Cortex of kidney (tissue), 1 donor: ENCODE results near the gene TEX14.
"Not testable (repeated sequence)": the region's sequence is repeated elsewhere in the genome, so short reads cannot be mapped to it uniquely, and the experiment has no call there.

Experiments
- DNase-seq: peaks from one replicate; lab custom pipeline; 2025; lab: John Stamatoyannopoulos, UW

The TEX14 gene

DNA sequence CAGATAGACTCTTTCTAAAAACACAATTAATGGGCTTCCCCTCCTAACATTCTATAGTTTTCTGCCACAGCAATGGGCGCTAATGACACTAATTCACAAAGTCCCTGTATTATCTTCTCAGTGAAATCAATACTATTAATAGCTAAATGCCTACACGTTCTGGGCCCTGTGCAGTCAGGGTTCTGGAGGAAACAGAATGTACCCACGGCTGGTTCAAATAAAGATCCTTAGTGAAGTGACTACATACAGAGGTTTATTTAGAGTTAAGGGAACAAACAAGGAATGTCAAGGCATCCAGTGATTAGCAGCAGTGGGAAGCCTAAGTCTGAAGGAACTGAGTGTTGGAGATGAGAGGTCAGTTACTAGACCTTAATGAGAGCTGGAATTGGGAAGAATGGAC lies 133.9 kb downstream of the TEX14 start:
- no peak for DNase-seq

- no peak for DNase-seq
These were observed 135.0 kb downstream of the TEX14 start for GRCh38 chr17:58556833-58557250.

DNA sequence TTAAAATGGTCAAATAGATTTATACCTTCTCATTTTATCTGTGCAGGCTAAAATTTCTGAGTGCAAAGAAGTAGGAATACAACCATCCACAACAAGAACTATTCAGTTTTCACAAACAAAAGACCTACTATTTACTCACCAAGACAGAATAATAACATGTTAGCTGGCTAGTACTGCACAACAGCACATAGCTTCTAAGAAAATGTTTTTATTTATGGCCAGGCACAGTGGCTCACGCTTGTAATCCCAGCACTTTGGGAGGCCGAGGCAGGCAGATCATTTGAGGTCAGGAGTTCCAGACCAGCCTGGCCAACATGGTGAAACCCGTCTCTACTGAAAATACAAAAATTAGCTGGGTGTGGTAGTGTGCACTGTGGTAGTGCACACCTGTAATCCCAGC lies 136.7 kb downstream of the TEX14 start:
- not testable (repeated sequence) for DNase-seq

- DNase-seq = no peak
These were observed 150.6 kb downstream of the TEX14 start for GRCh38 chr17:58541249-58541648.

DNA sequence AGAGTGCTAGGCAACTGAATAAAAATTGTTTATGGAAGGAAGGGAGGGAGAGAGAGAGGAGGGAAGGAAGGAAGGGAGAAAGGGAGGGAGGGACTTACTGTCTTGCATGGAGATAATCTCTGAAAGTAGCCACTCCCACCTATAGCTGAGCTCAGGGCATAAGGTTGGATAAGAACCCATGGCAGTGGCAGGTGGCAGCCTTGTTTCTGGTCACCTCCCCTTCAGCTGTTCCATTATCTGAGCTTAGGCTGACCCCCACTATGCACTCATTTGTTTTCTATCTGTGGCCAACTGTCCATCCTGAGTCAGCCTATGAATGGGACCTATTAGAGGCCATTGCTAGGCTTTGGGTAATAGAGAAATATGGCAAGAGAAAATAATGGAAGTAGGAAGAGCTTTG lies 152.1 kb downstream of the TEX14 start:
- DNase-seq = no peak

GRCh38 chr17:58538811-58539409 lies 152.9 kb downstream of the TEX14 start:
- DNase-seq = no peak

- DNase-seq = no peak
These were observed 154.6 kb downstream of the TEX14 start for GRCh38 chr17:58537266-58537665.

DNA sequence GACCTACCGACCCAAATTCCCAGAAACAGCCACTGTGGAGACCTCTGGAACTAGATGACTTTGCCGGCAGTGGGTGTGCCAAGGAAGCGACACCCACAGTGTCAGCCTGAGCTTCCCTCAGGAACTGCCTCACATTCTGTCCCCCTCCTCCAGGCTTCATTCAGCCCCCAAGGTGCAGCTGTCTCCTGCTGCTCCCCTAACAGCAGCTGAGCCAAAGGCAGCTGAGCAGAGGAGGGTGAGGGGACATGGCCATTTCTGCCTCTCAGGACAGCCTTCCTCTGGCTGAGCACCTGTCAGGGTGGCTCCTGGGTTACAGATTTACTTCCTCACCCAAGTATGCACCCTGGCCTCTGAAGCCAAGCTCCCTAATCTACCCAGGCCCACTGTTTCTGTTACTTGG lies 155.3 kb downstream of the TEX14 start:
- DNase-seq = no peak

DNA sequence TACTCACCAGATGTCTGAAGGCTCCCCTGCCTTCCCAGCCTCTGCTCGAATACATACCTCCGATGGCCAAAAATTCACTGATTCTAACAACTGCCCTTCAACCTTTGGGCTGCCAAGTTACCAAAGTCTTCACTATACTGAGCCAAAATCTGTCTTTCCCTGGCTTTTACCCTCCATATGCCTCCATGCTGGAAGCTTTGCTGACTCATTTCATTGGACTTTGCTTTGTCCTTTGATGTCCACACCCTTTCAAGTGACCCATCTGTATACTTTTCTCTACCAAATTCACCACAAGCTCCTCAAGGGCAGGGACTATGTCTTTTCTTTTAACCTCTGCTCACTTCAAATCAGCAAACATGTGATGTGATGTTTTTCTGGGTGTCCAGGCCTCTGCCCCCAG lies 156.4 kb downstream of the TEX14 start:
- no peak for DNase-seq

GRCh38 chr17:58534901-58535421 lies 156.9 kb downstream of the TEX14 start:
- DNase-seq = no peak

DNA sequence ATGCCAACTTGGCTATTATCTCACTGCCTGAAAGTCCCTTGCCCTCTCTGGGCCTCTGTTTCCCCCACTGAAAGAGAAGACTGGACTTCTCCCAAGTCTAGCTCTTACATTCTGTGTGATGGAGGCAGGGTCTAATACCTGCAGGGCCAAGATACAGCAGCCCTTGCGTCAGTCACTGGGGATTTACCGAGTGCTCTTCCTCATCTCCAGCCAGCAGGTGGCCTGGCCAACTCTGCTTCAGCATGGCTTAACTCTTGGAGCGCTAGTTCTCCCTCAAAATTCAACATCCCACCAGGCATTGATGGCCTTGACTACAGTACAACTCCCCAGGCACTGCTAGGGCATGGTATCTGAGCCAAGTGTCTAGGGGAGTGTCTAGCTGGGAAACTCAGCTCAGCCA lies 157.5 kb downstream of the TEX14 start:
- no peak for DNase-seq

- no peak for DNase-seq
These were observed 158.1 kb downstream of the TEX14 start for GRCh38 chr17:58533616-58534188.

- DNase-seq = no peak
These were observed 159.3 kb downstream of the TEX14 start for GRCh38 chr17:58532555-58532951.

DNA sequence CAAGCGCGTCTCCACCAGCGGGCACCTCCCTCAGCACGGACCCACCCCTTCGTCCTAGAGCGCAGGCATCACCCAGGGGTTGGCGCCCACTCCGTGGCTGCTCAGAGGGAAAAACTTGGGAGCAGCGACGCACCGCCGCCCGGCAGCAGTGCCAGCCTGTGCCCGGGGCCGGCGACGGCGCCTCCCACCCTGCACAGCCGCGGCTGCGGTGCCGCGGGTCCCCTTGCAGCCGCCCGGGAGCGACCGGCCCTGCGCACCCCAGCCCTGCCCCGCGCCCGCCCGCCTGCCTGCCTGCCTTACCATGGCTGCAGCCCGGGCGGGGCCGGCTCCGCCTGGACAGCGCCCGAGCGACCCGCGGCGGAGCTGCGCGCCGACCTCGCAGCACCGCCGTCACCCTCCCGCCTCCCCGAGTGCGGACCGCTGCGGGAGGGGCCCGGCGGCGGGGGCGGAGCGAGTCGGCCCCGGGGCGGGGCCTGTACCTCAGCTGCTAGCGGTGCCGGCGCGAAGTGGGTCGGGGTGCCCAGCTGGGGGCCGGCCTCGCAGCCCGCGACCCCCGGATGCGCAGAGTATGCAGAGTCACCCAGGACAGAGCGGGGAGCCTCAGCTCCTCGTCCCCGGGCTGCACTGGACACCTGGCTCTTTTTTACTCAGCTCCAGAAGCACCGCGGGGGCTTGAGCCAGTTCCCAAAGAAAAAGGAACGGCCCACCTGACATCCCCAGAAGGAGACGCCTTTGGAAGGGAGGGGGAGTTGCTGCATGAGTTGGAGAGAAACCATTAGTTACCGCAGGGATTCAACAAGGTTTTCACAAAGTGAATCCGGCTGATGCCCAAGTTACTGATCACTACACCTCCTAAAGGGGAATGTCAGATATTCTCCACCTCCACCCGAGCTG lies 159.9 kb downstream of the TEX14 start:
- DNase-seq = no peak

DNA sequence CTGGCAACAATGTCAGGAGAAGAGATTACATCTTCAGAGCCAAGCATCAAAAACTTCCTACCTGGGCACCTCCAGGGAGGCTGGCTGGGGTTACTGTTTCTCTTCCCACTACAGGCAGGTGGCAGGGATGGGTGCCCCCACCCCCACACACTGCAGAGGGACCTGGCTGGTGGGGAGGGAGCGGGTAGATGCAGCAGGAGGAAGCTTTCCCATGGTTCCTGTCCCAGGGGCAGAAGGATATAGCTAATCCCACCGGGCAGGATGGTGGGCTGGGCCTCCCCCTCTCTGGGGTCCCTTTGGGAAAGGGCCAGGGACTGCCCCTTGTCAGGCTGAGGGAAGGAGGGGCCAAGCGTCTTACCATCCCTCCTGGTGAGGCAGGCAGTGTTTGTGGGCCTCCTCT lies 160.7 kb downstream of the TEX14 start:
- no peak for DNase-seq

GRCh38 chr17:58530655-58531054 lies 161.2 kb downstream of the TEX14 start:
- DNase-seq = no peak

DNA sequence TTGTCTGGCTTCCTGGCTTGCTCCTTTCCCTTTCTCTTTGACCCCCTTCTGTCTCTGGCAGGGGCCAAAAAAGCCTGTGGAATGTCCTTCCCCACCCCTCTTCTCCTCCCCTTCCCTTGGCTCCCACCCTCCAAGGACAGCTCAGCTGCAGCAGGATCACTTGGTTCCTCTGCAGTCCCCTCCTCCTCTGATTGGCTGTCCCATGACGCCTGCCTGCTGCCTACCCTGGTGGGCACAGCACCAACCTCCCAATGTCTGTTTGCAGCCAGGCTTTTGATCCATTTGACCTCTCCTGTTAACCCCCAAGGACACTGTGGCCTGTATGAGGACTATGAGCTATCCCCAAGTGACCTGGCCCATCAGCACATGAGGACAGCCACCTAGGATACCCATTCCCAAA lies 162.6 kb downstream of the TEX14 start:
- DNase-seq = no peak

DNA sequence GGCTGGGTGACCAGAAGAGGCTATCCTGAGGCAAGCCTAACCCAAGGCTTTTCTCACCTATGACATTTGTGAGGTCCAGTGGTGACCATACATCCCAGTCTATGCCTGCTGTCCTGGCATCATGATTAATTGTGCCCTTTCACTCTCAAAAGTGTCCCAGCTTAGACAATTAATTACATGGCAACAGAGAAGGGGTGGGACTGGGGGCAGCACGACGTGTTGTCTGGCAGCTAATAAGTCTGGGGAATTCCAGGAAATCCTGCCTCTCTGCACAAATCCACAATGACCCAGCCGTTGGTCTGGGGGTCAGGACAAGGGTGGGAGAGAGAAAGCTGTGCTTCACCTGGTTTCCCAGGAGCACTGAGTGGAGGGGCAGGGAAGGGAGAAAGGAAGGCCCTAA lies 163.4 kb downstream of the TEX14 start:
- no peak for DNase-seq

- DNase-seq = no peak
These were observed 163.9 kb downstream of the TEX14 start for GRCh38 chr17:58527949-58528348.

GRCh38 chr17:58527306-58527705 lies 164.5 kb downstream of the TEX14 start:
- DNase-seq = no peak

GRCh38 chr17:58525239-58525638 lies 166.6 kb downstream of the TEX14 start:
- DNase-seq = no peak

DNA sequence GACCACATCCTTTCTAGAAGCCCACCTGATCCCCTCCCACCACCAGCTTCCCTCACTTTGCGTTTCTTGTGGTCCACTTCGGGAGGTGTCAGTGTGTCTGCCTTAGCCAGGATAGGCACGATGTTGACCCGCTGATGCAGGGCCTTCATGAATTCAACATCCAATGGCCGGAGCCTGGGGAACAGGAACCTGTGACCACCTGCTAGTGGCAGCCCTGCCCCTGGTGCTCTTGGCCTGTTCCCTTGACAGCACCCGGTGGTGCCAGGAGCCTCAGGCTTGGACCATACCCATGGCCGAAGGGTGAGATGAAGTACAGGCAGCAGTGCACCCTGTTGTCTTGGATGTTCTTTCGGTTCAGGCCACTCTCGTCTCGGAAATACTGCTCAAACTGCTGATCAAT lies 170.2 kb downstream of the TEX14 start:
- no peak for DNase-seq

DNA sequence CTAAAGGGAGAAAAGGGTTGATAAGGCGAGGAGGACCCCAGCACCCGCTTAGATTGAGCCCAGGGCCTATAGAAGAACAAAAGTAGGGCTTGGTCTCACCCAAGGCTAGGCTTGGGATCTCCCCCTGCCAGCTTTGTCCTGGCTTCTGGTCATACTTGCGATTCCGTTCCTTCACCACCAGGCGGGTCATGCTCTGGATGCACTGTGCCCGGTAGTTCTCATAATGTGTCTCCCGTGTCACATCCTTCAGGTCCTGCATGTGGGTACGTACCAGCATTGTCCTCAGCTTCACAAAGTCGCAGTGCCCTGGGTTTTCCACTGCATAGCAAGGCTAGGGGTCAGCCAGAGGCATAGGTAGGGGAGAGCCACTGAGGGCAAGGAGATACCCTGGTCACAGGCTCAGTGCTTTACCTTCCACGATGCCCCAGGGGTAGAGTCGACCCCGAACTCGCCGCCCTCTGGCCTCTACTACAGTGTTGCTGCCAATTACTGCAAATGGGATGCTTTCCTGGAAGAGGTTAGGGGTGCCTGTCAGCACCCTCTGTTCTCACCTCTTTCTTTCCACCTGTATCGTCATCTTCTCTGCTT lies 170.9 kb downstream of the TEX14 start:
- DNase-seq = no peak
